Measurements from ENCODE around the gene USE1.

The USE1 gene

DNA sequence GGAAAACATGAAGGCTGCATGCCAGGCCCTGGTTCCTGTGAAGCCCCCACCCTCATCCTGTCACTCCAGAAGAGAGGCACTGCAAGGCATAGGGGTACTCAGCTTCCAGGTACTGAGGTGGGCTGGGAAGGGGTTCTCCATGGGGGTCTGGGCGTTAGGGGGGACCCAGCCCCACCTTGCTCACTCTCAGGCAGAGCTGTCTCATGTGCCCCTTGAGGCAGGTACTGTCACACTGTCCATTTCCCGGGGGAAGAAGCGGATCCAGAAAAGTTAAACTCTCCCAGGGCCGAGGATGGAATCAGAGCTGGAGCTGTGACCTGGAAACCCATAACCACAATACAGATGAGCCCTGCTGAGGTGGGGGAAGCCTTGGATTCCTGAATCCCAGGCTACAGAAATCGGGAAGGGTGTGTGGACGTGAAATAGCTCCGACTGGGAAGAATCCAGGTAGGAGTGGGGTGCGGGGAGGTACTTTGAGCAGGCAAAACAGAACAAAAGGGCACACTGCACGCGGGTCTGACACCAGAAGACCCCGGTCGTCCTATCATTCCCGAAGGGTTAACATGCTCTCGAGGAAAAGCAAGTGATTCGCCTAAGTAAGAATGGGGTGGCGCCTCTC, 540 bp upstream of the USE1 start:
- H3K4me3 ChIP-seq (ENCODE audit: low read depth, low read length) = peak overlapping the region; percentile 77
- TF ChIP-seq, protein P1, sequence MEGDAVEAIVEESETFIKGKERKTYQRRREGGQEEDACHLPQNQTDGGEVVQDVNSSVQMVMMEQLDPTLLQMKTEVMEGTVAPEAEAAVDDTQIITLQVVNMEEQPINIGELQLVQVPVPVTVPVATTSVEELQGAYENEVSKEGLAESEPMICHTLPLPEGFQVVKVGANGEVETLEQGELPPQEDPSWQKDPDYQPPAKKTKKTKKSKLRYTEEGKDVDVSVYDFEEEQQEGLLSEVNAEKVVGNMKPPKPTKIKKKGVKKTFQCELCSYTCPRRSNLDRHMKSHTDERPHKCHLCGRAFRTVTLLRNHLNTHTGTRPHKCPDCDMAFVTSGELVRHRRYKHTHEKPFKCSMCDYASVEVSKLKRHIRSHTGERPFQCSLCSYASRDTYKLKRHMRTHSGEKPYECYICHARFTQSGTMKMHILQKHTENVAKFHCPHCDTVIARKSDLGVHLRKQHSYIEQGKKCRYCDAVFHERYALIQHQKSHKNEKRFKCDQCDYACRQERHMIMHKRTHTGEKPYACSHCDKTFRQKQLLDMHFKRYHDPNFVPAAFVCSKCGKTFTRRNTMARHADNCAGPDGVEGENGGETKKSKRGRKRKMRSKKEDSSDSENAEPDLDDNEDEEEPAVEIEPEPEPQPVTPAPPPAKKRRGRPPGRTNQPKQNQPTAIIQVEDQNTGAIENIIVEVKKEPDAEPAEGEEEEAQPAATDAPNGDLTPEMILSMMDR (IDR thresholded peaks at IDR 0.05; ENCODE audit: borderline replicate concordance, insufficient read depth, low read depth, low read length) = no peak

DNA sequence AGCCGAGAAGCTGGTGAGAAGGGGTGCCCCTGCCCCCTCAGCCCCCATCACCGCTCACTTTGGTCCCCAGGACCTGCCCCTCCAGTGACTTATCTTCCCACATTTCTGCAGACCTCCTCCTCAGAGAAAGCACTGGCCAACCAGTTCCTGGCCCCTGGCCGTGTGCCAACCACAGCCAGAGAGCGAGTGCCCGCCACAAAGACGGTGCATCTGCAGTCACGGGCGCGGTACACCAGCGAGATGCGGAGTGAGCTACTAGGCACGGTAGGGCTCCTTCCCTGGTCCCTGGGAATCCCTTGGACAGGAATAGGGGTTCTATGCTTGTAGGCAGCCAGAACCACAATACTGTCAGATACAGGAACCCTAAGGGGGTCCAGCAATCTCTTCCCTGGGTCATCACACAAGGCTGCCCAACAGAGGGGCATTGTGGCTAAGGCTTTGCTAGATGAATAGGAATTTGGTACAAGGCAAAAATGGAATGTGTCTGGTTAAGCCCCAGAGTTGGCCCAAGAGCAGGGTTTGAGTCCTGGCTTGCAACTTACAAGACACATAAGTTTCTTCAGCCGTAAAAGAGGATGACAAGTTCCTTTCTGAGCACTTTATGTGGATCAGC, 1.0 kb downstream of the USE1 start:
- TF ChIP-seq, protein P1 (IDR thresholded peaks at IDR 0.05; ENCODE audit: borderline replicate concordance, insufficient read depth, low read depth, low read length) = no peak
- H3K4me3 ChIP-seq (ENCODE audit: low read depth, low read length) = no peak overlapping the region

DNA sequence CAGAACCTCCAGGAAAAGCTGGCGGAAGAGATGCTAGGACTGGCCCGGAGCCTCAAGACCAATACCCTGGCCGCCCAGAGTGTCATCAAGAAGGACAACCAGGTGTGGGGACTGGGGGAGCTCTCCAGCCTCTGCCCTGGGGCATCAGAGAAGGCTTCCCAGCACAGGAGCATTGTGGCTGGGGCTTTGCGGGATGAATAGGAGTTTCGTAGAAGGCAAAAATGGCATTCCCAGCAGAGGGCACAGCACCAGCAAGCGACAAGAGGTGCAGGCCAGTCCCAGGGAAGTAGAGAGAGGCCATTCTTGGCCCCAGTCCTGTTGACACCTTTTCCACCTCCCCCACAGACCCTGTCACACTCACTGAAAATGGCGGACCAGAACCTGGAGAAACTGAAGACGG, 4.1 kb downstream of the USE1 start:
- no peak overlapping the region for H3K4me3 ChIP-seq (ENCODE audit: low read depth, low read length)
- TF ChIP-seq, protein P1 (IDR thresholded peaks at IDR 0.05; ENCODE audit: borderline replicate concordance, insufficient read depth, low read depth, low read length) = no peak

GRCh38 chr19:17220207-17220758, 5.1 kb downstream of the USE1 start:
- TF ChIP-seq, protein P1 (IDR thresholded peaks at IDR 0.05; ENCODE audit: borderline replicate concordance, insufficient read depth, low read depth, low read length) = no peak
- no peak overlapping the region for H3K4me3 ChIP-seq (ENCODE audit: low read depth, low read length)

- TF ChIP-seq, protein P1 (IDR thresholded peaks at IDR 0.05; ENCODE audit: borderline replicate concordance, insufficient read depth, low read depth, low read length) = no peak
- H3K4me3 ChIP-seq (ENCODE audit: low read depth, low read length) = no peak overlapping the region
Observed at GRCh38 chr19:17225053-17225452, 9.9 kb downstream of the USE1 start.

GRCh38 chr19:17226002-17226933, 11.1 kb downstream of the USE1 start, which contains the start of gene OCEL1:
Gene OCEL1 (plus strand): TSS chr19:17226226. CDS start chr19:17226248, 22 bp downstream.
- TF ChIP-seq, protein P1 (IDR thresholded peaks at IDR 0.05; ENCODE audit: borderline replicate concordance, insufficient read depth, low read depth, low read length) = no peak
- H3K4me3 ChIP-seq (ENCODE audit: low read depth, low read length) = peak within 1 kb of the TSS; percentile 70

Data from GM12875 (cell line).